ENCODE data around the gene SS18L1.

GRCh38 chr20:62120365-62120762 is 23.2 kb upstream of the SS18L1 start:
- no peak for TF ChIP-seq CTCF (conservative IDR thresholded peaks at IDR 0.05; ENCODE audit: low read depth, low read length)
- no peak for TF ChIP-seq EZH2 (IDR thresholded peaks at IDR 0.05; ENCODE audit: borderline replicate concordance, low read depth, low read length, poor library complexity, severe bottlenecking)

Measured in A673 (cell line).